Osteocyte (in vitro differentiated cells): Measurements from ENCODE around the gene TEX26. TPM values are rescaled to one million over a fixed set of nuclear protein-coding genes. Genes with fewer than 3 reads are reported as not detected.

ENCODE experiments used
- DNase-seq: peaks from one replicate; pipeline ENCODE4 v3.0.0; 2021; ENCODE audit warnings: mixed read lengths; ENCODE audit not compliant: unreplicated experiment; ENCODE audit errors: extremely low spot score
- H3K27ac Mint-ChIP-seq: one replicate; pipeline ENCODE4 v1.8.0; 2021; ENCODE audit warnings: mild to moderate bottlenecking, mixed read lengths; ENCODE audit not compliant: unreplicated experiment
- H3K27me3 Mint-ChIP-seq: one replicate; pipeline ENCODE4 v1.8.0; 2021; ENCODE audit warnings: mixed read lengths; ENCODE audit not compliant: unreplicated experiment
- H3K36me3 Mint-ChIP-seq: one replicate; pipeline ENCODE4 v1.8.0; 2021; ENCODE audit warnings: mixed read lengths; ENCODE audit not compliant: unreplicated experiment
- H3K4me1 Mint-ChIP-seq: one replicate; pipeline ENCODE4 v1.8.0; 2021; ENCODE audit warnings: mixed read lengths; ENCODE audit not compliant: unreplicated experiment
- H3K4me3 Mint-ChIP-seq: one replicate; pipeline ENCODE4 v1.8.0; 2021; ENCODE audit warnings: mild to moderate bottlenecking, moderate library complexity, mixed read lengths; ENCODE audit not compliant: unreplicated experiment
- H3K9me3 Mint-ChIP-seq: one replicate; pipeline ENCODE4 v1.8.0; 2021; ENCODE audit warnings: mixed read lengths; ENCODE audit not compliant: unreplicated experiment
- total RNA-seq: library from RNA; stranded (reverse); gene quantifications from 2 replicates; pipeline ENCODE4 v1.2.1, GENCODE V29; 2021
- TF ChIP-seq, protein P1 (sequence below): fragments of 200-600 bp; sonication (generic); IDR thresholded peaks from 2 replicates; pipeline ENCODE4 v1.5.0; 2021; ENCODE audit warnings: antibody characterized with exemption, mild to moderate bottlenecking, moderate library complexity

Gene TEX26
- total RNA-seq, 1 donor from 2014 or later: not detected

- no peaks in the 10 kb centered on the region for H3K9me3 Mint-ChIP-seq
- no peak for DNase-seq
- no peak overlapping the region for H3K4me3 Mint-ChIP-seq
- no peak overlapping the region for H3K27ac Mint-ChIP-seq
- TF ChIP-seq, protein P1, sequence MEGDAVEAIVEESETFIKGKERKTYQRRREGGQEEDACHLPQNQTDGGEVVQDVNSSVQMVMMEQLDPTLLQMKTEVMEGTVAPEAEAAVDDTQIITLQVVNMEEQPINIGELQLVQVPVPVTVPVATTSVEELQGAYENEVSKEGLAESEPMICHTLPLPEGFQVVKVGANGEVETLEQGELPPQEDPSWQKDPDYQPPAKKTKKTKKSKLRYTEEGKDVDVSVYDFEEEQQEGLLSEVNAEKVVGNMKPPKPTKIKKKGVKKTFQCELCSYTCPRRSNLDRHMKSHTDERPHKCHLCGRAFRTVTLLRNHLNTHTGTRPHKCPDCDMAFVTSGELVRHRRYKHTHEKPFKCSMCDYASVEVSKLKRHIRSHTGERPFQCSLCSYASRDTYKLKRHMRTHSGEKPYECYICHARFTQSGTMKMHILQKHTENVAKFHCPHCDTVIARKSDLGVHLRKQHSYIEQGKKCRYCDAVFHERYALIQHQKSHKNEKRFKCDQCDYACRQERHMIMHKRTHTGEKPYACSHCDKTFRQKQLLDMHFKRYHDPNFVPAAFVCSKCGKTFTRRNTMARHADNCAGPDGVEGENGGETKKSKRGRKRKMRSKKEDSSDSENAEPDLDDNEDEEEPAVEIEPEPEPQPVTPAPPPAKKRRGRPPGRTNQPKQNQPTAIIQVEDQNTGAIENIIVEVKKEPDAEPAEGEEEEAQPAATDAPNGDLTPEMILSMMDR: no peak
- H3K36me3 Mint-ChIP-seq: no peaks in the 10 kb centered on the region
- H3K4me1 Mint-ChIP-seq: no peaks in the 10 kb centered on the region
- peaks cover 12% of the 10 kb centered on the region for H3K27me3 Mint-ChIP-seq
These were observed 72.6 kb downstream of the TEX26 start for GRCh38 chr13:31005066-31005465.

- H3K27ac Mint-ChIP-seq: no peak overlapping the region
- no peak for DNase-seq
- H3K4me3 Mint-ChIP-seq: no peak overlapping the region
- no peaks in the 10 kb centered on the region for H3K27me3 Mint-ChIP-seq
- H3K4me1 Mint-ChIP-seq: peaks cover 4% of the 10 kb centered on the region
- no peaks in the 10 kb centered on the region for H3K9me3 Mint-ChIP-seq
- H3K36me3 Mint-ChIP-seq: no peaks in the 10 kb centered on the region
- TF ChIP-seq, protein P1: no peak
These were observed 75.0 kb downstream of the TEX26 start for GRCh38 chr13:31007417-31007816.

DNA sequence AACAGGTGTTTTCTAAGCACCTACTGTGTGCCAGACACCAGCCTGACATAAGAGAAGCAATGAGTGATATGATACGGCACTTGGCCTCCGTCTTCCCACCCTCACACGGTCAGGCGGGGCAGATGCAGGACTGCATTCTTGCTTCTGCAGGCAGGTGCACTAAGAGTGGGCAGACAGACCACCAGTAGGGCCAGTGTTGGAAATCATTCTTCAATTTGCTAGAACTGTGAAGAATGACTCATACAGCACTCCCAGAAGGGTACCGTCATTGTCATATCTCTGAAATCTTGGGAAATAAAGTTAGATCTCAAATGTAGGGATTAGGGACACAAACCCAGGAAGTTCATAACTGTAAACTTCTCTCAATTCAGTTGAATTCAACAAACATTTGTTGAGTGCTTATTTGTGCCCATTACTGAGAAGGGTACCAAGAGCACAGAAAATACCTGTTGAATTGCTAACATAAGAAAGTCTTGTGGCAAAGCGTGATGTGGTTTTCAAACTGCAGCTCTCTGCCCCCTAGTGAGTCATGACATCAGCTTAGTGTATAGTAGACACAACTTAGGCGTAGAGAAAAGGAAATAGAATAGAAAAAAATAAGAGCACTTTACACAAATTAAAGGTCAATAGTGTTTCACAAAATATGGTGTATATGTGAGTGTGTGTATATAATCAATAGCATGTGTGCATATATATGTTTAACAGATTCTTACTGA lies 76.1 kb downstream of the TEX26 start:
- DNase-seq: no peak
- H3K27ac Mint-ChIP-seq: no peak overlapping the region
- H3K9me3 Mint-ChIP-seq: no peaks in the 10 kb centered on the region
- H3K4me3 Mint-ChIP-seq: no peak overlapping the region
- TF ChIP-seq, protein P1: no peak
- H3K27me3 Mint-ChIP-seq: no peaks in the 10 kb centered on the region
- H3K36me3 Mint-ChIP-seq: no peaks in the 10 kb centered on the region
- H3K4me1 Mint-ChIP-seq: peaks cover 8% of the 10 kb centered on the region

DNA sequence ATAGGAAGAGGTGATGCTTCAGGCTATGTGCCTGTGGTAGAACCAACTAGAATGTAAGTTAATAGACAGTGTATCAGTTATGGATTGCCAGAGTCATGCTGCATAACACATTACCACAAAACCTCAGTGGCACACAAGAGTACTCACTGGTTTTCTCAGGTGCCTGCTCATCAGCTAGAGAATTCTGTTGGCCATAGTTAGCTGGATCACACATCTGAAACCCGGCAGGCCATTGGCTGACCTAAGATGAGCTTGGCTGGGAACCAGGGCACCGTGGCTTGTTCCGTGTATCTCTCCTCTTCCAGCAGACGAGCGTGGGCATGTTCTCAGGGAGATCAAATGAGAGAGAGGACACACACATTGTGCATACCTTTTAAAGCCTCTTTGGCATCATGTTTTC lies 76.7 kb downstream of the TEX26 start:
- peaks cover 8% of the 10 kb centered on the region for H3K4me1 Mint-ChIP-seq
- H3K4me3 Mint-ChIP-seq: no peak overlapping the region
- H3K36me3 Mint-ChIP-seq: no peaks in the 10 kb centered on the region
- DNase-seq: no peak
- H3K27me3 Mint-ChIP-seq: no peaks in the 10 kb centered on the region
- H3K9me3 Mint-ChIP-seq: no peaks in the 10 kb centered on the region
- TF ChIP-seq, protein P1: no peak
- no peak overlapping the region for H3K27ac Mint-ChIP-seq

- no peaks in the 10 kb centered on the region for H3K9me3 Mint-ChIP-seq
- no peaks in the 10 kb centered on the region for H3K36me3 Mint-ChIP-seq
- H3K4me1 Mint-ChIP-seq: peaks cover 8% of the 10 kb centered on the region
- no peak for DNase-seq
- TF ChIP-seq, protein P1: no peak
- no peaks in the 10 kb centered on the region for H3K27me3 Mint-ChIP-seq
- H3K4me3 Mint-ChIP-seq: no peak overlapping the region
- H3K27ac Mint-ChIP-seq: no peak overlapping the region
These were observed 77.8 kb downstream of the TEX26 start for GRCh38 chr13:31010296-31010695.
